Measurements from ENCODE around the gene IL18R1. TPM values are rescaled to one million over a fixed set of nuclear protein-coding genes. Genes with fewer than 3 reads are reported as not detected.
A peak's percentile ranks its signal among the peaks of the same experiment; 100 is the strongest.

Gene IL18R1, protein sequence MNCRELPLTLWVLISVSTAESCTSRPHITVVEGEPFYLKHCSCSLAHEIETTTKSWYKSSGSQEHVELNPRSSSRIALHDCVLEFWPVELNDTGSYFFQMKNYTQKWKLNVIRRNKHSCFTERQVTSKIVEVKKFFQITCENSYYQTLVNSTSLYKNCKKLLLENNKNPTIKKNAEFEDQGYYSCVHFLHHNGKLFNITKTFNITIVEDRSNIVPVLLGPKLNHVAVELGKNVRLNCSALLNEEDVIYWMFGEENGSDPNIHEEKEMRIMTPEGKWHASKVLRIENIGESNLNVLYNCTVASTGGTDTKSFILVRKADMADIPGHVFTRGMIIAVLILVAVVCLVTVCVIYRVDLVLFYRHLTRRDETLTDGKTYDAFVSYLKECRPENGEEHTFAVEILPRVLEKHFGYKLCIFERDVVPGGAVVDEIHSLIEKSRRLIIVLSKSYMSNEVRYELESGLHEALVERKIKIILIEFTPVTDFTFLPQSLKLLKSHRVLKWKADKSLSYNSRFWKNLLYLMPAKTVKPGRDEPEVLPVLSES
- 1.9 TPM for total RNA-seq

DNA sequence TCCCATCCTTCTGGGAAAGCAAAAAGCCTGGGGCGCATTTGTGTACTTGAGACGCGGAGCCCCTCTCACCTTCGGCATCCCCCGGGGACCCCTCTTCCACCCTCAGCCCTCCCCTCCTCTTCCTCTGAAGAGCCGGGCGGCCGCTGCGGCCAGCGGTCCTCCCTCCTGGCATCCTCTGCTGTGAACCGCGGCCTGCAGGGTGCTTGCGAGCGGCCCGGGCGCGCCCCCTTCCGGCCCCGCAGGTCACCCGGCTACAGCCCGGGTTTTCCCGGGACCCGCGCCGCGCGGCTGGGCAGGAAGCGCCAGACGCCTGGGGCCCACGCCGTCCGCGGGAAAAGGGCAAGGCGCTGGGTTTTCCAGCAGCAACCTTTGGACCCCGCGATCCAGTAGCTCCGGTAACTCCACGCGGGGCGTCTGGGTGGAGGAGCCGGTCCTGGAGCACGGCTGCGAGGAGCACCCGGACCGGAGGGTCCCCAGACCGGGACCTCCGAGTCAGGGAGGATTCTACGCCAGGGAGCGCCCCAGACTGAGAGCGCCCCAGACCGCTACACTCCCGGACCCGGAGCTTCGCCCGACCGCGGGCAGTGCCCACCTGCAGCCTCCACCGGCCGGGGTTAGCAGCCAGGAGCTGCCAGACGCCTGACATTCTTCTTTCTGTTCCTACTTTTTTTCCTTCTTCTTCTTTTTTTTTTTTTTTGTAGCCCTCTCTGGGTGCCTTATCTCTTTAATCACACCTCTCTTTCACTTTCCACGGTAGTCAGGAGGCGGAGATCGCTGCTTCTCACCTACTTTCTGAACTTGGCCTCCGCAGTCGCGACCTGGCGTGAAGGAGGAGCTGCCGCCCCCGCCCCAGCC lies at the start of gene IL18R1:
Gene IL18R1, plus strand, starts transcription at position 271 of the 855 bp plus-strand sequence. CDS start 6,865 bp downstream, outside the sequence.
- DNase-seq (ENCODE audit: low spot score in 2 of 2) = peak; percentile 10 to 84
- peak within 1 kb of the TSS; percentile 58 to 71 for H3K27ac ChIP-seq
- TF ChIP-seq, protein P1, sequence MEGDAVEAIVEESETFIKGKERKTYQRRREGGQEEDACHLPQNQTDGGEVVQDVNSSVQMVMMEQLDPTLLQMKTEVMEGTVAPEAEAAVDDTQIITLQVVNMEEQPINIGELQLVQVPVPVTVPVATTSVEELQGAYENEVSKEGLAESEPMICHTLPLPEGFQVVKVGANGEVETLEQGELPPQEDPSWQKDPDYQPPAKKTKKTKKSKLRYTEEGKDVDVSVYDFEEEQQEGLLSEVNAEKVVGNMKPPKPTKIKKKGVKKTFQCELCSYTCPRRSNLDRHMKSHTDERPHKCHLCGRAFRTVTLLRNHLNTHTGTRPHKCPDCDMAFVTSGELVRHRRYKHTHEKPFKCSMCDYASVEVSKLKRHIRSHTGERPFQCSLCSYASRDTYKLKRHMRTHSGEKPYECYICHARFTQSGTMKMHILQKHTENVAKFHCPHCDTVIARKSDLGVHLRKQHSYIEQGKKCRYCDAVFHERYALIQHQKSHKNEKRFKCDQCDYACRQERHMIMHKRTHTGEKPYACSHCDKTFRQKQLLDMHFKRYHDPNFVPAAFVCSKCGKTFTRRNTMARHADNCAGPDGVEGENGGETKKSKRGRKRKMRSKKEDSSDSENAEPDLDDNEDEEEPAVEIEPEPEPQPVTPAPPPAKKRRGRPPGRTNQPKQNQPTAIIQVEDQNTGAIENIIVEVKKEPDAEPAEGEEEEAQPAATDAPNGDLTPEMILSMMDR (IDR thresholded peaks at IDR 0.05) = peak; percentile 74 to 94 (median 89)
- H3K4me1 ChIP-seq = peaks cover 2 to 3% of the 10 kb centered on the region in 2 donors
- H3K9me3 ChIP-seq = no peaks in the 10 kb centered on the region
- intact Hi-C loops (cut with DNase I) = loop anchor here (2.0 to 10.0 kb wide), 4 partner anchors 53 to 333 kb away; partner anchors contain the start of gene IL1RL2
- H3K36me3 ChIP-seq = no peaks in the 10 kb centered on the region
- peak within 1 kb of the TSS; percentile 66 to 91 for H3K4me3 ChIP-seq
- no peaks in the 10 kb centered on the region for H3K27me3 ChIP-seq

DNA sequence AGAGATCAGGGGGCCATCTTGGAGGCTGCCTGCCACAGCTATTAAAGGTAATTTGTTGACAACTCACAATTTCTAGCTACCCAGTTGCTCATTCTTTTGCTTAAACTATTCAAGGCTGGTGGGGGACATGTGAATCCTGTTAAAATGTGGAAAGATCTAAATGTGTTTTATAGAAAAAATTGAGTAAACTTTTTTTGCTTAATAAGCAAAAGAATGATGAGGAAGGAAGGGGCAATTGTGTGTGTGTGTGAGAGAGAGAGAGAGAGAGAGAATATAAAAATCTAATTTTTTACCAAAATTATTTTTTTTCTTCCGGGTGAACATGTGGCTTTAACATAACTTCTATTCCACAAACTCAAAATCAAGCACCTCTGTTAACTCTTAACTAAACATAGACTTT lies 49.5 kb upstream of the IL18R1 start:
- TF ChIP-seq, protein P1 (IDR thresholded peaks at IDR 0.05) = no peak
- intact Hi-C loops (cut with DNase I) = no loop called here
- H3K27ac ChIP-seq = no peak overlapping the region
- no peaks in the 10 kb centered on the region for H3K9me3 ChIP-seq
- H3K36me3 ChIP-seq = no peaks in the 10 kb centered on the region
- no peaks in the 10 kb centered on the region for H3K4me1 ChIP-seq
- no peak overlapping the region for H3K4me3 ChIP-seq
- no peak for DNase-seq (ENCODE audit: low spot score in 2 of 2)
- H3K27me3 ChIP-seq = no peaks in the 10 kb centered on the region

DNA sequence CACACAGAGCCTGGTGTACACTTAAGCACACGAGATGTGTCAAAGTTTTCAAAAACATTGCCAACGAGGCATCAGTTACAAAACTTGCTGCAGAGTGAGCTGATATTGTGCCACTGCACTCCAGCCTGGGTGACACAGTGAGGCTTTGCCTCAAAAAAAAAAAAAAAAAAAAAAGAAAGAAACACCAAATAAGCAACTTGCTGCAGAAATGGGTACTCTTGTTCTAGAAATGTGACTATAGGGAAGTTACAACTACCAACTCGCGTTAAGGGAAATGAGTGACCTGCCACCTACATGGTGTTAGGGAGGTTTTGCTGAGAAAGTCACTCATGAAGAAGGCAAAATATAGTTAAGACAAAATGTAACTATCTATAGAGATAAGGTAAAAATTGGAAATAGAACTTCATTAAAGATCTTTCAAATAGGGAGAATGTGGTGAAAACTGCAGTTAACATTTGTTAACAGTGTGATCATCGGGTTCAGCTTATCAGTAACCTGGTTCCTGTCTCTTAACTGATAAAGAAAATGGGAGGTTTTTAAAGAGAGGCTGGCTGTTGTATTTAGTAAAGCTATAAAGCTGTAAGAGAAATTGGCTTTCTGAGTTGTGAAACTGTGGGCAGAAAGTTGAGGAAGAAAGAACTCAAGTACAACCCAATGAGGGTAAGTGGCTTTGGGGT lies 44.5 kb upstream of the IL18R1 start, which contains the start of gene IL1RL1:
Gene IL1RL1, plus strand, starts transcription at position 600 of the 677 bp plus-strand sequence. CDS start 26,702 bp downstream, outside the sequence.
- intact Hi-C loops (cut with DNase I) = no loop called here
- TF ChIP-seq, protein P1 (IDR thresholded peaks at IDR 0.05) = no peak

DNA sequence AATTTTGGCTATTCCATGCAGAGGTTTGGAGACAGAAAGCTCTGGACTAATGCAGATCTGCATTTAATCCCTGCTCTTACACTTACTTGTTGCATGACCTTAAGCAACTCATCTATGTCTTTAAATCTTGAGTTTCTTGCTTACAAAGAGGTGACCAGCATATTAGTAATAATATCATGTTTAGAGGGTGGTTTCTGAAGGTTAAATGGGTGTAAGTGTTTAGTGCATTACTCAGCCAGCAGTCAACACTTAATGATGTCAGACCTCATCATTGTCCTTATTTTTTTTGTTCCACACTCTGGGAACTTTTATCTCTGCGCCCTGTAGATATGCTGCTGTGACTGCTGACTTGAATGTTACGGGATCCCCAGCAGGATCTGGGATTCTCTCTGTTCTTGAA lies 42.6 kb upstream of the IL18R1 start:
- Histone ChIP-seq H3K27ac (no peak overlapping the region), H3K4me3 (no peak overlapping the region), H3K36me3 (no peaks in the 10 kb centered on the region), H3K9me3 (no peaks in the 10 kb centered on the region), H3K4me1 (no peaks in the 10 kb centered on the region), H3K27me3 (no peaks in the 10 kb centered on the region)
- TF ChIP-seq, protein P1 (IDR thresholded peaks at IDR 0.05) = no peak
- intact Hi-C loops (cut with DNase I) = no loop called here
- no peak for DNase-seq (ENCODE audit: low spot score in 2 of 2)

More for the DNA sequence above, 44.5 kb upstream of the IL18R1 start, which contains the start of gene IL1RL1:
- Histone ChIP-seq H3K36me3 (no peaks in the 10 kb centered on the region), H3K27ac (no peak within 1 kb of the TSS), H3K4me1 (no peaks in the 10 kb centered on the region), H3K27me3 (no peaks in the 10 kb centered on the region), H3K4me3 (no peak within 1 kb of the TSS), H3K9me3 (no peaks in the 10 kb centered on the region)
- no peak for DNase-seq (ENCODE audit: low spot score in 2 of 2)

DNA sequence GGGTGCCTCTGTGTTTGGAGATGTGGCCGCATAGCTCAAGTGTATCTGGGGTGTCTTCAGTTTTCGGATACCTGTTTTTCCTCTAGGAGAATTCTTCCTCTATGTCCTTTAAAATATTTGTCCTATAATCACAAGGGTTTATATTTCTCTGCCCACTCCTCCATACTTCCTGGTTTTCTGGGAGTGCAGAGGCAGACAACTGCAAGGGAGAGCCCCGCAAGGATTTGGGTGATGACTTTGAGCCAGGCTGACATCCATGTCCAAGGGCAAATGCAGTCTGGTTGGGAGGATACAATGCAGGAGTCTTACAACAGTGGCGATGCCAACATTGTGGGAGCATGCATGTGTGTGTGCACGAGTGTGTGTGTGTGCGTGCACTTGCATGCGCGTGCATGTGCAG lies 42.1 kb upstream of the IL18R1 start:
- H3K9me3 ChIP-seq = no peaks in the 10 kb centered on the region
- DNase-seq (ENCODE audit: low spot score in 2 of 2) = no peak
- H3K27me3 ChIP-seq = no peaks in the 10 kb centered on the region
- no peak overlapping the region for H3K27ac ChIP-seq
- intact Hi-C loops (cut with DNase I) = no loop called here
- no peaks in the 10 kb centered on the region for H3K4me1 ChIP-seq
- H3K4me3 ChIP-seq = no peak overlapping the region
- no peaks in the 10 kb centered on the region for H3K36me3 ChIP-seq
- TF ChIP-seq, protein P1 (IDR thresholded peaks at IDR 0.05) = no peak
